Measurements from ENCODE around the gene IQSEC1.

Gene IQSEC1

DNA sequence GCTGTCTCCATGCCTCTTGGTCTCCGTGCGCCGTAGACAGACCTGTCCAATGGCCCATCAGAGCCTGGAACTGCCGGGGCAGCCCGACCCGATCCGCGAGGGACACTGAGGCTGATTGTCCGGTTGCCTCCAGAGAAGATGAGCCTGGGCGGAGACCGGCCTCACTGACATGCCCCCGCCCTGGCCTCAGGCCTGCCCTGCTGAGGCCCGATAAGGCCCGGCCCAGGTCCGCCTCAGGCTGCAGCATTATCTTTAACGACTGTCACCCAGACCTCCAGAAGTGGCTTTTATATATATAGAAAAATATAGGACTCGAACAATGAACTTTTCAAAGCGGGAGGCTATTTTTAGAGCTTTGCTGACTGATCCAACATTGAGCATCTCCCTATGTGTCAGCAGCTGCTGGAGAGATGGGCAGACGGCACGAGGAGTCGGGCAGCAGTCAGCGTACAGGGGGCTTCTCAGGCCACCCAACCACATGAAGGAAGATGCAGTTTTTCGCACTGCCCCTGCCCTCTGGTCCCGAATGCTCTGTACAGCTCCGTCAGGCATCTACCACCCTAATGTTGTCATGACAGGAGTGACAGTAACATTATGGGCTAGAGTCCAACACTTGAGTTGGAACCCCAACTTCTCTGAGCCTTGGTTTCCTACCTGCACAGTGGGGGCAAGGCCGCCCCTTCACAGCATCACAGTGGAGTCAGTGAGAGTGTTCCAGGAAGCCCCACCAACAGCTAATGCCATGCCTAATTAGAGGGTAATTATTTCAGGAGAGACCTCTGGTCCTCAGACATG is 119.8 kb downstream of the IQSEC1 start:
- no peak for TF ChIP-seq NFIC (IDR thresholded peaks at IDR 0.05)
- TF ChIP-seq TEAD4 (IDR thresholded peaks at IDR 0.05): no peak
- TF ChIP-seq YY1 (IDR thresholded peaks at IDR 0.05; ENCODE audit: low read depth): no peak
- TF ChIP-seq RAD21 (IDR thresholded peaks at IDR 0.05; ENCODE audit: low read depth): no peak

GRCh38 chr3:12952343-12953200 is 120.7 kb downstream of the IQSEC1 start:
- TF ChIP-seq EP300 (IDR thresholded peaks at IDR 0.05; ENCODE audit: borderline replicate concordance) (no peak), ZBTB7A (IDR thresholded peaks at IDR 0.05; ENCODE audit: low read depth) (no peak), NFIC (IDR thresholded peaks at IDR 0.05) (no peak), YY1 (IDR thresholded peaks at IDR 0.05; ENCODE audit: low read depth) (no peak), CREB1 (IDR thresholded peaks at IDR 0.05; ENCODE audit: low read depth) (no peak), TAF1 (IDR thresholded peaks at IDR 0.05; ENCODE audit: low read depth) (no peak), FOXM1 (IDR thresholded peaks at IDR 0.05; ENCODE audit: borderline replicate concordance, low read depth) (no peak), TEAD4 (IDR thresholded peaks at IDR 0.05) (no peak), MAX (IDR thresholded peaks at IDR 0.05) (no peak), RAD21 (IDR thresholded peaks at IDR 0.05; ENCODE audit: low read depth) (no peak), EGR1 (IDR thresholded peaks at IDR 0.05) (no peak), TCF12 (IDR thresholded peaks at IDR 0.05; ENCODE audit: low read depth) (no peak)
- TF ChIP-seq, protein P1, sequence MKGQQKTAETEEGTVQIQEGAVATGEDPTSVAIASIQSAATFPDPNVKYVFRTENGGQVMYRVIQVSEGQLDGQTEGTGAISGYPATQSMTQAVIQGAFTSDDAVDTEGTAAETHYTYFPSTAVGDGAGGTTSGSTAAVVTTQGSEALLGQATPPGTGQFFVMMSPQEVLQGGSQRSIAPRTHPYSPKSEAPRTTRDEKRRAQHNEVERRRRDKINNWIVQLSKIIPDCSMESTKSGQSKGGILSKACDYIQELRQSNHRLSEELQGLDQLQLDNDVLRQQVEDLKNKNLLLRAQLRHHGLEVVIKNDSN (IDR thresholded peaks at IDR 0.05): no peak

DNA sequence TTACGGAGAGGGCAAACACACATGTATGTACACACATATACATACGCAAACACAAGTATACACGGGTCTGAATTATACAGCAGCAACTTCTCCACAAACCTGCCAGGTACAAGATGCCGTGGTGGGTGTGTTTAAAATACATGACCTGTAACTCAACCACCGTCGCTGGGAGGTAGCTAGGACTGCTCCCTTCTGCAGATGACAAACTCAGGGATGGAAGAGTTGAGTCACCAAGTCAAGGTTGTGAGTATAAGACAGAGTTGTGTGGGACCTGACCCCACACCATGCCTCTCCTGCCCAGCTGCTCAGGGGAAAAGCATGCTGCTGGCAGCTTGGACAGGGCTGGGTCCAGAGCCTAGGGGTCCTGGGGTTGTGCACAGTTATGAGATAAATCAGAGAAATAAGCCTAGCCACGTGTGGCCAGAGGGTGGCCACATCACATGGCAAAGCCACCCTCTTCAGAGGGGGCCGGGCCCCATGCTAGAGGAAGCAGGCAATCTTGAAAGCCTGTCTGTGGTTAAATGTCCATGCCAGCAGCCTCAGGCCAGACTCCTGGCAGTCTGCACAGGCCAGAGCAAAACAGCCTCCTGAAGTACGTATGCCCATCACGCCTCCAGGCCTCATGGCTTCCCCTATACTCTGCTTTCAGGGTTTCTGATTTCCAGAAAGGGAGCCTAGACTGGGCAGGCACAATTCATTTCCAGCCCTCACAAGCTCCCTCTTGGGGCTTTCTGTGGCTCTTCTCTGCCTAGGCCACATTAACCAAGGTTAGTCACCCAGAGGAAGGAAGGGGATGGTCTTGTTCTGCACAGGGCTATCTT is 124.1 kb downstream of the IQSEC1 start:
- TF ChIP-seq REST (IDR thresholded peaks at IDR 0.05; ENCODE audit: low read depth) (no peak), TCF12 (IDR thresholded peaks at IDR 0.05; ENCODE audit: low read depth) (no peak), CEBPB (IDR thresholded peaks at IDR 0.05) (no peak), TEAD4 (IDR thresholded peaks at IDR 0.05) (no peak), YY1 (IDR thresholded peaks at IDR 0.05; ENCODE audit: low read depth) (no peak), MAX (IDR thresholded peaks at IDR 0.05) (no peak), EP300 (IDR thresholded peaks at IDR 0.05; ENCODE audit: borderline replicate concordance) (no peak), TAF1 (IDR thresholded peaks at IDR 0.05; ENCODE audit: low read depth) (no peak), FOXM1 (IDR thresholded peaks at IDR 0.05; ENCODE audit: borderline replicate concordance, low read depth) (no peak), NFIC (IDR thresholded peaks at IDR 0.05) (no peak), EGR1 (IDR thresholded peaks at IDR 0.05) (no peak), CREB1 (IDR thresholded peaks at IDR 0.05; ENCODE audit: low read depth) (no peak), RAD21 (IDR thresholded peaks at IDR 0.05; ENCODE audit: low read depth) (no peak), ZBTB7A (IDR thresholded peaks at IDR 0.05; ENCODE audit: low read depth) (no peak)
- TF ChIP-seq, protein P1 (IDR thresholded peaks at IDR 0.05): no peak

GRCh38 chr3:12948371-12948770 is 124.9 kb downstream of the IQSEC1 start:
- TF ChIP-seq FOXM1 (IDR thresholded peaks at IDR 0.05; ENCODE audit: borderline replicate concordance, low read depth) (no peak), RAD21 (IDR thresholded peaks at IDR 0.05; ENCODE audit: low read depth) (no peak), EGR1 (IDR thresholded peaks at IDR 0.05) (no peak), YY1 (IDR thresholded peaks at IDR 0.05; ENCODE audit: low read depth) (no peak), MAX (IDR thresholded peaks at IDR 0.05) (no peak), CEBPB (IDR thresholded peaks at IDR 0.05) (no peak), EP300 (IDR thresholded peaks at IDR 0.05; ENCODE audit: borderline replicate concordance) (no peak), TAF1 (IDR thresholded peaks at IDR 0.05; ENCODE audit: low read depth) (no peak), TCF12 (IDR thresholded peaks at IDR 0.05; ENCODE audit: low read depth) (no peak), NFIC (IDR thresholded peaks at IDR 0.05) (no peak), REST (IDR thresholded peaks at IDR 0.05; ENCODE audit: low read depth) (no peak)
- TF ChIP-seq, protein P1 (IDR thresholded peaks at IDR 0.05): no peak

Measured in Ishikawa (cell line).